C4-2B (cell line): ENCODE data around the gene SLC26A2.

Experiments
- CTCF ChIP-seq: fragments of 450-650 bp; conservative IDR thresholded peaks from 2 replicates; pipeline ENCODE4 v1.5.1; 2017; ENCODE audit warnings: mild to moderate bottlenecking
- ZFX ChIP-seq: fragments of 450-650 bp; IDR thresholded peaks from 2 replicates; pipeline ENCODE4 v1.6.1; 2017

DNA sequence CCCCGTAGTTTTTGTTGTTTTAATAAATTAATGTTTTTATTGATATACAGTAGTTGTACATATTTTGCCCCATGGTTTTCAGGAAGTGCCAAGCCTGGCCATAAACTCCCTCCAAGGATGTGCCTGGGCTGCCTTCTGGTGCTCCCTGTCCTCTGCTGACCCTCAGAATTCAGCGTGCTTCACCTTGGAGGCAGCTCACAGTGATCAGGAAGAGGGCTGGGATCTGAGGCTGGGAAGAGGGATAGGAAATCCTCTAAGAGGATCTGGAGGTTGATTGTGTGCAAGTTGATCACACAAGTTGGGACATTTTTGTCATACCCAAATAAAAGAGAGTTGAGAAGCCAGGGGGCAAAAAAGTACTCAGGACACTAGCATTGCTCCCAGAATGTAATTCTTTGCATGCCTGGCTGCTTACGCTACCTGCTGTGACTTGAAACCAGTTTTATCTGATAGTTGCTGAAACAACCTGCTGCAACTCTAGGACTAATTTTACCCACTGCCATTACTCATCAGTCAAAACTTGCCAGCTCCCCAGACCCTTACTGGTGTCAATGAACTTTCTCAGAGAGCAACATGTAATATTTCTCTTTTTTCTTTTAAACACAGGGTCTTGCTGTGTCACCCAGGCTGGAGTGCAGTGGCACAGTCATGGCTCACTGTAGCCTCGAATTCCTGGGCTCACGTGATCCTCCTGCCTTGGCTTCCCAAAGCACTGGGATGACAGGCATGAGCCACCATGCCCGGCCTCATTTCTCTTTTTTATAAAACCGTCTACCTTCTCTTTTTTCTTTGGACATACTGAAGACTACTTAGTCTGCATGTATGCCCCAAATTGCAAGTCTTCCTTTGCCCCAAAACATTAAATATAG, 44.9 kb upstream of the SLC26A2 start:
- TF ChIP-seq CTCF = no peak
- TF ChIP-seq ZFX = no peak
